Peyer's patch (tissue), 4 donors: ENCODE measurements around the gene POLR1A. TPM values are rescaled to one million over a fixed set of nuclear protein-coding genes. Genes with fewer than 3 reads are reported as not detected.
"Not testable (repeated sequence)": the region's sequence is repeated elsewhere in the genome, so short reads cannot be mapped to it uniquely, and the experiment has no call there.

Experiments used
- DNase-seq, 3 donors: peaks; one replicate each; pipeline ENCODE4 v3.0.0-alpha.2; 2017 to 2019
- H3K27ac ChIP-seq, 4 donors: fragments of 200-600 bp; sonication (generic); one replicate each; pipeline ENCODE4 v1.5.1; 2016 to 2019
- H3K27me3 ChIP-seq, 2 donors: fragments of 200-600 bp; sonication (generic); one replicate each; pipeline ENCODE4 v1.5.1; 2019
- H3K36me3 ChIP-seq, 3 donors: fragments of 200-600 bp; sonication (generic); one replicate each; pipeline ENCODE4 v1.5.1; 2016 to 2019
- H3K4me1 ChIP-seq, 4 donors: fragments of 200-600 bp; sonication (generic); one replicate each; pipeline ENCODE4 v1.5.1; 2016 to 2019
- H3K4me3 ChIP-seq, 4 donors: fragments of 200-600 bp; sonication (generic); 1 replicate in 3 of 4; 2 replicates in 1 of 4; pipeline ENCODE4 v1.5.1; 2016 to 2019; ENCODE audit warnings: mild to moderate bottlenecking in 1 of 4
- H3K9me3 ChIP-seq, 4 donors: fragments of 200-600 bp; sonication (generic); one replicate each; pipeline ENCODE4 v1.5.1; 2016 to 2019; ENCODE audit warnings: mild to moderate bottlenecking in 1 of 4
- POLR2A ChIP-seq, 2 donors: fragments of 450-650 bp; IDR thresholded peaks; one replicate each; pipeline ENCODE4 v1.5.1; 2017; ENCODE audit warnings: antibody characterized with exemption in 2 of 2, mild to moderate bottlenecking in 2 of 2, moderate library complexity in 2 of 2
- total RNA-seq, 4 donors: library from RNA; depleted of rRNA; stranded (reverse); fragments of >200 nt; gene quantifications; one replicate each; pipeline ENCODE4 v1.1.0, GENCODE V29; 2016
- TF ChIP-seq, protein P1 (sequence below), 6 experiments: fragments of 450-650 bp in 4 of 6; fragments of 200-600 bp in 2 of 6; sonication (generic) in 1 of 6; IDR thresholded peaks; one replicate each; pipeline ENCODE4 v1.5.1; 2017 to 2019; ENCODE audit warnings: antibody characterized with exemption in 6 of 6, mild to moderate bottlenecking in 3 of 6, moderate library complexity in 1 of 6

The POLR1A gene
- total RNA-seq, 4 donors from 2014 or later = 9.1 to 27.2 (median 15.4) TPM

DNA sequence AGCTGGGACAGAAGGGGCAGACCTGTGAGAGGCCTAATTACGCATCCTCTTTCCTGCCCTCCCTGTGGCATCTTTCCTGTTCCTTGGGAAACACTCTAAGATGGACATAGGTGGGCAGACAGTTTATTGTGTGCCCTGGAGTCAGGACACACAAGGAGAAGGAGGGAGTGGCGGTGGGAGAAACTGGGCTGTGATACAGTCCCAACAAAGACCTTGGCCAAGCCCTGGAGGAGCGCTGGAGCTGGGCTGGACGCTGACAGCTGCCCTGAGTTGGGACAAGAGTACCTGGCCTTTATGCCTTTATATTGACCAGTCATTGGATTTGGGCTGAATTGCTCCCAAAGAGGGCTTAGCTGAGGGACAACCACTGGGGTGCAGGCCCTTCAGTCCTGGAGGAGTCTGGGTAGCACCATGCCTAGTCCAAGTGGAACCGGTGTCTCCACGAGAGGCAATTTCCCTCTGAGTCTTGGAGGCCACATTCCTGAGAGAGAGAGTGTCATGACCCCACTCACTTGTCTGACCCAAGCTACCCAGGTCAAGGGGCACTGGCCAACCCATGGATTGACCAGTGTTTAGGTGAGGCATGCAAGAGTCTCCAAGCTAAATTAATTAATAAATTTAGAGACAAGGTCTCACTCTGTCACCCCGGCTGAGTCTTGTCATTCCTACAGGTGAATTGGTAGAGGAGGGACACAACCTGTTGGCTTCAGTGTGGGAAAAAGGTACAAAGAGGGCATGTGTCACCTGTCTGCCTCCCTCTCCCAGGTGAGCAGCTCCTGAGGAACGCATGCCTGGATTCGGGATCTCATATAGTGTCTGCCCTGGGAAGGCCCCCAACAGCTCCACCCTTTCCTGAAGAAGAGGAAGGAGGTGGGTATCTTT, 109.8 kb downstream of the POLR1A start:
- H3K4me1 ChIP-seq = peaks cover 0 to 36% (median 22%) of the 10 kb centered on the region in 4 donors
- H3K27ac ChIP-seq = peak overlapping the region in 1 of 4 donors; percentile 35
- H3K9me3 ChIP-seq = no peaks in the 10 kb centered on the region
- TF ChIP-seq, protein P1, sequence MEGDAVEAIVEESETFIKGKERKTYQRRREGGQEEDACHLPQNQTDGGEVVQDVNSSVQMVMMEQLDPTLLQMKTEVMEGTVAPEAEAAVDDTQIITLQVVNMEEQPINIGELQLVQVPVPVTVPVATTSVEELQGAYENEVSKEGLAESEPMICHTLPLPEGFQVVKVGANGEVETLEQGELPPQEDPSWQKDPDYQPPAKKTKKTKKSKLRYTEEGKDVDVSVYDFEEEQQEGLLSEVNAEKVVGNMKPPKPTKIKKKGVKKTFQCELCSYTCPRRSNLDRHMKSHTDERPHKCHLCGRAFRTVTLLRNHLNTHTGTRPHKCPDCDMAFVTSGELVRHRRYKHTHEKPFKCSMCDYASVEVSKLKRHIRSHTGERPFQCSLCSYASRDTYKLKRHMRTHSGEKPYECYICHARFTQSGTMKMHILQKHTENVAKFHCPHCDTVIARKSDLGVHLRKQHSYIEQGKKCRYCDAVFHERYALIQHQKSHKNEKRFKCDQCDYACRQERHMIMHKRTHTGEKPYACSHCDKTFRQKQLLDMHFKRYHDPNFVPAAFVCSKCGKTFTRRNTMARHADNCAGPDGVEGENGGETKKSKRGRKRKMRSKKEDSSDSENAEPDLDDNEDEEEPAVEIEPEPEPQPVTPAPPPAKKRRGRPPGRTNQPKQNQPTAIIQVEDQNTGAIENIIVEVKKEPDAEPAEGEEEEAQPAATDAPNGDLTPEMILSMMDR (IDR thresholded peaks at IDR 0.05) = no peak
- TF ChIP-seq POLR2A (IDR thresholded peaks at IDR 0.05) = no peak
- no peak overlapping the region for H3K4me3 ChIP-seq
- DNase-seq = peak in 1 of 3 donors; percentile 42
- H3K27me3 ChIP-seq = no peaks in the 10 kb centered on the region
- no peaks in the 10 kb centered on the region for H3K36me3 ChIP-seq

DNA sequence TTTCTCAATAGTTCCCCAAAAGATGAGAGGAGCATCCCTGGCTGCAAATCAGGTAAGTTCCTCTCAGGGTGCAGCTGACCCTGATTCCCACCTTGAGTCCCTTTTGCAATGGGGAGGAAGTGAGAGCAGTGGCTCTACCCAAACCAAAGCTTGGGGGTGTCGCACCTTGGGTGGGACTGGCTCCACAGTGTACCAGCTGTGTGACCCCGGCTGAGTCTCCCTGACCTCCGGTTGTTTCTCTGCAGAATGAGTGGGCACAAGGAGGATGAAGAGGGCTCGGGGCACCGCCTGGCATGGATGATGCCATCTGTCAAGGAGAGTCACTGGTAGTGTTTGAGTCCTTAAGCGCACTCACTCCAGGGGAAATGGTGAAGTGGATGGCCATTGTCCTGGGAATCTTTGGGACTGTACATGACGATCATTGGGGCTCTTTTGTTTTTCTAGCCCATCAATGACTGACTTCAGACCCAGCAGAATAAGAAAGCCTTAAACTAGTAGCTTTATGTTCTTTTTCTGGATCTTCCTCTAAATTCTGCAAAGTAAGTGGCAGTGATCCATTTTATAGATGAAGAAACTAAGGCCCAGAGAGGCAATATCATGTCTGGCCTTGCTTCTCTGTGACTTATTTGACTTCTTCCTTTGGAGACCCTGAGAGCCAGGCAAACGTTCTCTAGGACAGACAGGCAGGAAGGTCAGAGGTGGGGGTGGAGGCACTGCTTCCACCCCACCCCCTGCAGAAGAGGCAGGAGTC, 110.6 kb downstream of the POLR1A start:
- Histone ChIP-seq H3K4me3 (no peak overlapping the region), H3K36me3 (no peaks in the 10 kb centered on the region), H3K9me3 (no peaks in the 10 kb centered on the region), H3K27me3 (no peaks in the 10 kb centered on the region), H3K4me1 (peaks cover 0 to 36% (median 21%) of the 10 kb centered on the region in 4 donors), H3K27ac (no peak overlapping the region)
- peak in 1 of 3 donors; percentile 45 for DNase-seq
- TF ChIP-seq, protein P1 (IDR thresholded peaks at IDR 0.05) = no peak
- no peak for TF ChIP-seq POLR2A (IDR thresholded peaks at IDR 0.05)

DNA sequence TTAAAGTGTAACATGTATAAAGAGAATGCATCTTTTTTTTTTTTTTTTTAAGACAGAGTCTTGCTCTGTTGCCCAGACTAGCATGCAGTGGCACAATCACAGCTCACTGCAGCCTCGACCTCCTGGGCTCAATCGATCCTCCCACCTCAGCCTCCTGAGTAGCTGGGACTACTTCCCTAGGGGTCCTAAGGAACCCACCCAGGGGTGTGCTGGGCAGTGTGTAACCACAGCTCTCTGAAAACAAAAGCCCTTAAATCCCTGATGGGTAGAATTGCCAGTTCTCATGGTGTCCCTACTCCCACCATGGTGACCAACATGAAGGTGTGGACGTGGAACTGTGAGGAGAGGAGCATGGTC, 111.3 kb downstream of the POLR1A start:
- peak in 1 of 3 donors; percentile 25 for DNase-seq
- no peaks in the 10 kb centered on the region for H3K36me3 ChIP-seq
- H3K4me3 ChIP-seq = no peak overlapping the region
- peaks cover 0 to 36% (median 18%) of the 10 kb centered on the region in 4 donors for H3K4me1 ChIP-seq
- TF ChIP-seq POLR2A (IDR thresholded peaks at IDR 0.05) = no peak
- TF ChIP-seq, protein P1 (IDR thresholded peaks at IDR 0.05) = no peak
- no peaks in the 10 kb centered on the region for H3K27me3 ChIP-seq
- H3K9me3 ChIP-seq = no peaks in the 10 kb centered on the region
- H3K27ac ChIP-seq = peak overlapping the region in 2 of 4 donors; percentile 22 to 51

DNA sequence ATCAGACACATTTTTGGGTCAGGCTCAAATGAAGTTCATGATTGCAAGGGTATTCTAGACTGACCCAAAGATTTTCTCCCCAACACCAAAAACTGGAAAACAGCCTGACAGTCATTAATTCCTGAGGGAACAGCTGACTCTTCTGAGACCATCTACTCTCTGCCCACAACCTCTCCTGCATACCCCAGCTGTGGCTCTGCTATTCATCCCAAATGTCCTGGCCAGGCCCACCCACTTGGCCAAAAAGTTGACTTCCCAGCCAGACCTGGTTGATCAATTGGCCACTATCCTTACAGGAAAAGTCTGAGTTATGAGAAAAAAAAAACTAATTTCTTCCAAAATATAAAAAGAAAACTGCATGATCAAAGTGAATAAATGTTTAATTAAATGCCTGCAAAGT, 113.1 kb downstream of the POLR1A start:
- Histone ChIP-seq H3K4me1 (peaks cover 0 to 23% (median 5%) of the 10 kb centered on the region in 4 donors), H3K27me3 (no peaks in the 10 kb centered on the region), H3K4me3 (no peak overlapping the region), H3K27ac (no peak overlapping the region), H3K36me3 (no peaks in the 10 kb centered on the region), H3K9me3 (no peaks in the 10 kb centered on the region)
- no peak for DNase-seq
- TF ChIP-seq POLR2A (IDR thresholded peaks at IDR 0.05) = no peak
- TF ChIP-seq, protein P1 (IDR thresholded peaks at IDR 0.05) = no peak

DNA sequence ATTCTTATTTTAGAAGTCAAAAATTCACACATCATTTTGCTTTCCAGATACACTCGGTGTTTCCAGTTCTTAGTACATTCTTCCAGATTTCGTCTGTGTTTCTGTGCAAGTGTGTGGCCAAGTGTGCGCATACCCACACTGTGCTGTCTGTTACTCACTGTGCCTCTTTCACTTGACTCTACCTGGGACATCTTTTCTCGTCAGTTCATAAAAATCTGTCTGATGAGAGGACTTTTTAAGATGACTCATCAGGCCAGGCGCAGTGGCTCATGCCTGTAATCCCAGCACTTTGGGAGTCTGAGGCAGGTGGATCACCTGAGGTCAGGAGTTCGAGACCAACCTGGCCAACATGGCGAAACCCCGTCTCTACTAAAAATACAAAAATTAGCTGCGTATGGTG, 113.6 kb downstream of the POLR1A start:
- H3K4me1 ChIP-seq = peaks cover 0 to 23% (median 4%) of the 10 kb centered on the region in 4 donors
- DNase-seq, H3K36me3 ChIP-seq, H3K9me3 ChIP-seq, H3K4me3 ChIP-seq, H3K27me3 ChIP-seq, H3K27ac ChIP-seq: not testable (repeated sequence)

DNA sequence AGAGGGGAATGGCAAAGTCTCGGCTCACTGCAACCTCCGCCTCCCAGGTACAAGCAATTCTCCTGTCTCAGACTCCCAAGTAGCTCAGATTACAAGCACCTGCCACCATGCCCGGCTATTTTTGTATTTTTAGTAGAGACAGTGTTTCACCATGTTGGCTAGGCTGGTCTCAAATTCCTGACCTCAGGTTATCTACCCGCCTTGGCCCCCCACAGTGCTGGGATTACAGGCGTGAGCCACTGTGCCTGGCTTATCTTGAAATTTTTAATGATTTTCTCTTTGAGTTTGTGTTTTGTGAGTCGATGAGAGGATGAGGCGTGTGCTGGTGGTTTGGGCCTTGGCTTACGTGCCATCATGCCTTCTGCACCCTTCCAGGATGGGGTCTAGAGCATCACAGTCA, 115.6 kb downstream of the POLR1A start:
- Histone ChIP-seq H3K4me3 (no peak overlapping the region), H3K36me3 (no peaks in the 10 kb centered on the region), H3K27me3 (no peaks in the 10 kb centered on the region), H3K9me3 (no peaks in the 10 kb centered on the region), H3K27ac (no peak overlapping the region), H3K4me1 (peaks cover 0 to 14% (median 0%) of the 10 kb centered on the region in 4 donors)
- DNase-seq = no peak
- no peak for TF ChIP-seq POLR2A (IDR thresholded peaks at IDR 0.05)
- TF ChIP-seq, protein P1 (IDR thresholded peaks at IDR 0.05) = no peak
